Adrenal gland (tissue), 12 donors: ENCODE data around the gene SLC24A3. TPM values are rescaled to one million over a fixed set of nuclear protein-coding genes. Genes with fewer than 3 reads are reported as not detected.

Experiments
- DNase-seq, 7 donors: peaks; one replicate each; pipeline ENCODE4 v3.0.0-alpha.2; 2019 to 2020
- H3K27ac ChIP-seq, 5 donors: fragments of 200-600 bp; sonication (generic) in 4 of 5; 1 replicate in 3 of 5; 2 replicates in 2 of 5; pipeline versions ENCODE4 v1.5.1 to v1.8.0; 2016 to 2020; ENCODE audit warnings: mild to moderate bottlenecking in 1 of 5
- H3K27me3 ChIP-seq: fragments of 200-600 bp; 2 replicates; pipeline ENCODE4 v1.8.0; 2021
- H3K36me3 ChIP-seq, 2 donors: fragments of 200-600 bp; replicated peaks in 1 of 2; 1 replicate in 1 of 2; 2 replicates in 1 of 2; pipeline versions ENCODE4 v1.5.1 to v1.8.0; 2018 to 2022
- H3K4me1 ChIP-seq, 2 donors: fragments of 200-600 bp; replicated peaks in 1 of 2; 1 replicate in 1 of 2; 2 replicates in 1 of 2; pipeline versions ENCODE4 v1.5.1 to v1.8.0; 2018 to 2021
- H3K4me3 ChIP-seq, 4 donors: fragments of 200-600 bp; sonication (generic) in 3 of 4; one replicate each; pipeline ENCODE4 v1.5.1; 2016 to 2018
- H3K9me3 ChIP-seq, 3 donors: fragments of 200-600 bp; sonication (generic) in 1 of 3; replicated peaks in 1 of 3; 1 replicate in 2 of 3; 2 replicates in 1 of 3; pipeline versions ENCODE4 v1.5.1 to v1.8.0; 2016 to 2021
- CTCF ChIP-seq, 6 experiments: fragments of 450-650 bp in 4 of 6; fragments of 200-600 bp in 2 of 6; sonication (generic) in 1 of 6; IDR thresholded peaks; 1 replicate in 5 of 6; 2 replicates in 1 of 6; pipeline versions ENCODE4 v1.5.1 to v1.8.0; 2016 to 2021; ENCODE audit warnings: antibody characterized with exemption in 6 of 6, mild to moderate bottlenecking in 2 of 6, moderate library complexity in 1 of 6
- POLR2A ChIP-seq, 2 donors: fragments of 450-650 bp; IDR thresholded peaks; one replicate each; pipeline ENCODE4 v1.6.1; 2017; ENCODE audit warnings: antibody characterized with exemption in 2 of 2, mild to moderate bottlenecking in 2 of 2, moderate library complexity in 1 of 2
- WGBS, 4 donors: extraction: QIAGEN DNeasy Blood & Tissue Kit in 2 of 4; methylation state at CpG; one replicate each; pipeline versions ENCODE4 v1.1.5 to v1.1.7; 2013 to 2017; 5-methylcytosine and 5-hydroxymethylcytosine counted together
- intact Hi-C, 2 donors: fragments of 100-400 bp; cut with DNase I; formaldehyde crosslinking; loops; one replicate each; pipeline versions ENCODE4 v1.14.1 to v1.15.0; 2022 to 2023
- polyA plus RNA-seq, 3 donors: library from polyadenylated mRNA; stranded (reverse); fragments of 200-250 nt in 2 of 3; fragments of 350-450 nt in 1 of 3; fragmentation: Illumina TruSeq in 1 of 3; extraction: RNeasy Lipid Tissue Mini Kit (QIAGEN cat#74804) in 1 of 3; gene quantifications; one replicate each; pipeline ENCODE4 v1.2.3, GENCODE V29; 2013 to 2014
- total RNA-seq, 9 donors: library from RNA; depleted of rRNA in 4 of 9; stranded (reverse); fragments of >200 nt in 4 of 9; fragments of 120-200 nt in 1 of 9; fragmentation: NEBNext Ultra II Directional in 1 of 9; extraction: Animal tissue kit (Norgen Biotek cat#: 25700) in 1 of 9; gene quantifications; one replicate each; pipeline versions ENCODE4 v1.1.0 to v1.2.4, GENCODE V29; 2013 to 2023
- donor health status: healthy with polysubstance abuse.
- donor health status: Bipolar disorder and iron deficiency.
- donor health status: DM: yes; HTN: yes; CAD: no.
- donor health status: DM: no; HTN: no; CAD: no.
- donor health status: DM: no; HTN: no; CAD: no.
- donor health status: DM: yes; HTN: yes; CAD: no.

Gene SLC24A3
- total and polyA plus RNA-seq, 12 donors: 0.89 to 44.4 (median 2.7) TPM

GRCh38 chr20:19740512-19740911, 528.1 kb downstream of the SLC24A3 start:
- intact Hi-C loops: no loop called here

GRCh38 chr20:19741924-19742323, 529.5 kb downstream of the SLC24A3 start:
- intact Hi-C loops: no loop called here
- Histone ChIP-seq H3K36me3 (no peaks in the 10 kb centered on the region), H3K4me3 (no peak overlapping the region), H3K9me3 (no peaks in the 10 kb centered on the region), H3K4me1 (no peaks in the 10 kb centered on the region), H3K27ac (no peak overlapping the region), H3K27me3 (no peaks in the 10 kb centered on the region)
- TF ChIP-seq CTCF (IDR thresholded peaks at IDR 0.05) (no peak), POLR2A (IDR thresholded peaks at IDR 0.05) (no peak)
- WGBS, 4 donors: 76 to 89% (median 85%) methylated on average over 2 of the region's 2 CpGs
- DNase-seq: no peak

More at GRCh38 chr20:19740512-19740911, 528.1 kb downstream of the SLC24A3 start:
- Histone ChIP-seq H3K4me3 (no peak overlapping the region), H3K4me1 (peaks cover 3 to 4% of the 10 kb centered on the region in 2 donors), H3K36me3 (no peaks in the 10 kb centered on the region), H3K9me3 (no peaks in the 10 kb centered on the region), H3K27ac (no peak overlapping the region), H3K27me3 (no peaks in the 10 kb centered on the region)
- TF ChIP-seq POLR2A (IDR thresholded peaks at IDR 0.05) (no peak), CTCF (IDR thresholded peaks at IDR 0.05) (no peak)
- DNase-seq: no peak
- 61 to 79% (median 72%) methylated on average over 3 of the region's 3 CpGs for WGBS, 4 donors

GRCh38 chr20:19742974-19743639, 530.7 kb downstream of the SLC24A3 start:
- Histone ChIP-seq H3K9me3 (no peaks in the 10 kb centered on the region), H3K4me3 (no peak overlapping the region), H3K36me3 (no peaks in the 10 kb centered on the region), H3K27me3 (no peaks in the 10 kb centered on the region), H3K4me1 (no peaks in the 10 kb centered on the region), H3K27ac (no peak overlapping the region)
- intact Hi-C loops: no loop called here
- TF ChIP-seq CTCF (IDR thresholded peaks at IDR 0.05) (no peak), POLR2A (IDR thresholded peaks at IDR 0.05) (no peak)
- 73 to 91% (median 80%) methylated on average over 9 of the region's 9 CpGs for WGBS, 4 donors
- DNase-seq: no peak

GRCh38 chr20:19743640-19743995, 531.2 kb downstream of the SLC24A3 start:
- intact Hi-C loops: no loop called here
- no peak overlapping the region for H3K4me3 ChIP-seq
- no peaks in the 10 kb centered on the region for H3K36me3 ChIP-seq
- H3K27ac ChIP-seq: no peak overlapping the region
- no peaks in the 10 kb centered on the region for H3K9me3 ChIP-seq
- WGBS, 4 donors: 29 to 62% (median 44%) methylated on average over 1 of the region's 1 CpG
- no peaks in the 10 kb centered on the region for H3K4me1 ChIP-seq
- no peak for DNase-seq
- H3K27me3 ChIP-seq: no peaks in the 10 kb centered on the region
- TF ChIP-seq POLR2A (IDR thresholded peaks at IDR 0.05) (no peak), CTCF (IDR thresholded peaks at IDR 0.05) (no peak)
